ENCODE results near the gene LHFPL2.

The LHFPL2 gene

DNA sequence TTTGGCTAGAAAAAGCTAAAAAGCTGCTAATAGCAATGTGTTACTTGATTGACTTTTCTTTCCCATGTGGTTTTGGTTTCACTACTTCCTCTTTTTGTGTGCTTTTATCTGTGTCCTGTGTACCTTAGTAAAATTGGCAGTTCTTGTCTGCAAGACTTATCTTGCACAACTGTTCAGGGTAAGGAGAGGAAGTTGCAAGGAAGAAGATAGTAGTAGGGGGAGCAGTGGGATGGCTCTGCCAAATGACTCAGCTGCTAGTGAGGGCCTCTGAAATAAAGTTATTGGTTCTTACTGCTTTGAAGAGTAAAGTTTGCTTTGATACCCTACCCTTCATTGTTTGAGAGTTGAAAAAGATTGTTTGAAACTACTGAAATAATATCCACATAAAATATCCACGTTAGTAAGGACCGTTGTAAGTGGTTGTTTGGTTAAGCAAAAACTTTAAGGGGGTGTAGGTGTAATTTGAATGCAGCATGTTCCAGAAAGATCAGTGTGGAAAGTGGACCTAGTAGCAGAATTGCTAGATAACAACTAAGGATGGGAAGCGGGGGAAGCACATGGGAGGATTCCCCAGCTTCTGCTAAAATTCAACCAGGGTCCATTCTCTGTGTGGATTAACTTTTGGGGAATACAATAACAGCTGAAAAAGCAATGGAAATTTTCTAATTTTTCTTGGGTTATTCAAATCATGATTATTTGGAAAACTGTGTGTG, 164.6 kb downstream of the LHFPL2 start:
- Histone ChIP-seq H3K9ac (ENCODE audit: low read depth in 1 of 2, low read length in 2 of 2) (no peak overlapping the region), H3K4me1 (ENCODE audit: control insufficient read depth in 1 of 2, insufficient read depth in 2 of 2, low read length in 2 of 2) (no peaks in the 10 kb centered on the region), H3K4me3 (ENCODE audit: low read depth in 1 of 2, low read length in 2 of 2) (no peak overlapping the region), H3K27me3 (ENCODE audit: control insufficient read depth in 1 of 2, insufficient read depth in 2 of 2, low read length in 2 of 2) (no peaks in the 10 kb centered on the region), H3K9me3 (ENCODE audit: control insufficient read depth in 1 of 2, low read length in 2 of 2) (no peaks in the 10 kb centered on the region), H3K27ac (ENCODE audit: low read depth, low read length) (no peak overlapping the region), H3K36me3 (ENCODE audit: control insufficient read depth in 1 of 2, insufficient read depth in 2 of 2, low read length in 2 of 2) (peaks cover 18 to 26% of the 10 kb centered on the region in 2 donors)

DNA sequence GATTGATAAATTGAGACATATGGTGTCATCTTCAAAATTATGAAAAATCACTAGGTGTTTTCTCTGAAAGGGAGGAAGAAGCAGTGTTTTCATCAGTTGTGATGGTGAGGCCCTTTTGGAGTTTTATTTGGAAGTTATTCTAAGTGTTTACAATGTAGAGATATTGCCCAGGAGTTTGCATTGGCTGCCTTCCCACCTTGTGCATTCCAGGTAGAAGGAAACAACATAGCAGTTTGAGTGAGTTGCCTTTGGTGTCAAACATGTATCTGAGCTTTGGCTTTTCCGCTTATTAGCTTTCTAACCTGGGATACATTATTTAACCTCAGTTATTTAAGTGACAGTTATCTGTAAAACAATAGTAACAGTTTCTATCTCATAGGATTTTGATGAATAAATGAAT, 165.6 kb downstream of the LHFPL2 start:
- Histone ChIP-seq H3K4me1 (ENCODE audit: control insufficient read depth in 1 of 2, insufficient read depth in 2 of 2, low read length in 2 of 2) (no peaks in the 10 kb centered on the region), H3K36me3 (ENCODE audit: control insufficient read depth in 1 of 2, insufficient read depth in 2 of 2, low read length in 2 of 2) (peaks cover 9 to 17% of the 10 kb centered on the region in 2 donors), H3K27me3 (ENCODE audit: control insufficient read depth in 1 of 2, insufficient read depth in 2 of 2, low read length in 2 of 2) (no peaks in the 10 kb centered on the region), H3K9ac (ENCODE audit: low read depth in 1 of 2, low read length in 2 of 2) (no peak overlapping the region), H3K4me3 (ENCODE audit: low read depth in 1 of 2, low read length in 2 of 2) (no peak overlapping the region), H3K27ac (ENCODE audit: low read depth, low read length) (no peak overlapping the region), H3K9me3 (ENCODE audit: control insufficient read depth in 1 of 2, low read length in 2 of 2) (no peaks in the 10 kb centered on the region)

DNA sequence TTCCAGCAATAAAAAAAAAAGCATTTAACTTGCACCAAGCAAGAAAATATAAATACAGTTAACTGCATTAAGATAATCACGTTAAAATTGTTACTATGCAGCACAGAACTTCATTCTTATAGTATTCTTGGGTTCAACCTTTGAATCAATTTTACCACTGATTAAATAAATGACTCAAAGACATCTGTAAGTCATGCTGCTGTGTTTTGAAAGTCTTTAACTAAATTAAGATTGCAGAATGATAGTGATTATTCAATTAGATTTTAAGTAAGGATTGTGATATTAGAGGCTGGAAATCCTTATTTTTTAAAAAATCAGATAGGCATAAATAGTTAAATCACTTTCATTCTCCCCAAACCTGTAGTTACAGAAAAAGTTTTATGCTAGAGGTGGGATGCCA, 171.8 kb downstream of the LHFPL2 start:
- Histone ChIP-seq H3K4me3 (ENCODE audit: low read depth in 1 of 2, low read length in 2 of 2) (no peak overlapping the region), H3K9ac (ENCODE audit: low read depth in 1 of 2, low read length in 2 of 2) (no peak overlapping the region), H3K27ac (ENCODE audit: low read depth, low read length) (no peak overlapping the region), H3K36me3 (ENCODE audit: control insufficient read depth in 1 of 2, insufficient read depth in 2 of 2, low read length in 2 of 2) (no peaks in the 10 kb centered on the region), H3K27me3 (ENCODE audit: control insufficient read depth in 1 of 2, insufficient read depth in 2 of 2, low read length in 2 of 2) (no peaks in the 10 kb centered on the region), H3K9me3 (ENCODE audit: control insufficient read depth in 1 of 2, low read length in 2 of 2) (no peaks in the 10 kb centered on the region), H3K4me1 (ENCODE audit: control insufficient read depth in 1 of 2, insufficient read depth in 2 of 2, low read length in 2 of 2) (no peaks in the 10 kb centered on the region)

DNA sequence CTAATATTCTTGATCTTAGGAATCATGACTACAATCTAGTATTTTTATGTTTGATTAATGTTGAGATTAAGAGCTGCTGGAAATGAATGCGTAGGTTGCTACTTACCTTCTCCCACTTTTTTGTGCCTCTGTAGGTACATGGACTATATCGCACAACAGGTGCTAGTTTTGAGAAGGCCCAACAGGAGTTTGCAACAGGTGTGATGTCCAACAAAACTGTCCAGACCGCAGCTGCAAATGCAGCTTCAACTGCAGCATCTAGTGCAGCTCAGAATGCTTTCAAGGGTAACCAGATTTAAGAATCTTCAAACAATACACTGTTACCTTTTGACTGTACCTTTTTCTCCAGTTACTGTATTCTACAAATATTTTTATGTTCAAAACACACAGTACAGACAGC, 173.2 kb downstream of the LHFPL2 start:
- Histone ChIP-seq H3K4me1 (ENCODE audit: control insufficient read depth in 1 of 2, insufficient read depth in 2 of 2, low read length in 2 of 2) (no peaks in the 10 kb centered on the region), H3K9me3 (ENCODE audit: control insufficient read depth in 1 of 2, low read length in 2 of 2) (no peaks in the 10 kb centered on the region), H3K9ac (ENCODE audit: low read depth in 1 of 2, low read length in 2 of 2) (no peak overlapping the region), H3K27me3 (ENCODE audit: control insufficient read depth in 1 of 2, insufficient read depth in 2 of 2, low read length in 2 of 2) (no peaks in the 10 kb centered on the region), H3K36me3 (ENCODE audit: control insufficient read depth in 1 of 2, insufficient read depth in 2 of 2, low read length in 2 of 2) (no peaks in the 10 kb centered on the region), H3K4me3 (ENCODE audit: low read depth in 1 of 2, low read length in 2 of 2) (no peak overlapping the region), H3K27ac (ENCODE audit: low read depth, low read length) (no peak overlapping the region)

DNA sequence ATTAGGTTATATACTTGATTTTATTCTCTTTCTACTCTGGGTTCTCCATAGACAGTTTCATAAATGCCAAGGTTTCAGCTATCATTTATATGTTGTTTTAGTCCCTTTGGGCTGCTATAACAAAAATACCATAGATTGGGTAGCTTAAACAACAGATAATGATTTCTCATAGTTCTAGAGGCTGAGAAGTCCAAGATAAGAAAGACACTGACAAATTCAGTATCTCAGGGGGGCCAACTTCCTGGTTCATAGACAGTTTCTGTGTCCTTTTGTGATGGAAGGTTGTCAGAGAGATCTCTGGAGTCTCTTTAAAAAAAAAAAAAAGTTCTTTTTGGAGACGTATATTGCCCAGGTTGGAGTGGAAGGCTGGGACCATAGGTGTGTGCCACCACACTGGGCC, 174.8 kb downstream of the LHFPL2 start:
- Histone ChIP-seq H3K4me1 (ENCODE audit: control insufficient read depth in 1 of 2, insufficient read depth in 2 of 2, low read length in 2 of 2) (no peaks in the 10 kb centered on the region), H3K9ac (ENCODE audit: low read depth in 1 of 2, low read length in 2 of 2) (no peak overlapping the region), H3K4me3 (ENCODE audit: low read depth in 1 of 2, low read length in 2 of 2) (no peak overlapping the region)

DNA sequence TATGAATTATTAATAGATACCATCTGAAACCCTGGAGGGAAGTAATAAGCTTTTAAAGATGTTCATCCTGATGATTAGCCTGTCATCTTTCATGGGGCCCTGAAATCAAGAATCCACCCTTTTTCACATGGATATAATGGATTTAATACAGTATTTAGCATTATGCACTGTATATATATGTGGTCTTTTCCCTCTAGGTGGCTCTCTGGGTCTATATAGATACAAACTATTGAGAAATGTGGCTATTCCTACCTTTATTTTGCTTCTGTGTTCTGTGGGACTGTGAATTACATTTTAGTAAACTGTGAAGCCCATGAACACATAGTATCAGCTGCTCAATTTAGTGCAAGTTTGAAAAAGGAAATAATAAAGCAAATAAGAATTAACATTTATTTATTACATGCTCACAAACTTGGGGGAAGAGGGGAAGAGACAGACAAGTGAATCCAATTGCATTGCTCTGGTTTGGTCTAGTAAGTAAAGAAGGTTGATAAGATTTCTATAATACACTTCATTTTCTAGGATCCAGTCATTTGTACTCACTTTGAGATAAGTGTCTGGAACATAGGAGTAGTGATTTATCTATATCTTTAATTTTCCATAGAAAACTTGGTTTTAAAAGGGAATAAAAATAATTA, 176.0 kb downstream of the LHFPL2 start:
- Histone ChIP-seq H3K4me1 (ENCODE audit: control insufficient read depth in 1 of 2, insufficient read depth in 2 of 2, low read length in 2 of 2) (no peaks in the 10 kb centered on the region), H3K27ac (ENCODE audit: low read depth, low read length) (no peak overlapping the region), H3K9ac (ENCODE audit: low read depth in 1 of 2, low read length in 2 of 2) (no peak overlapping the region), H3K9me3 (ENCODE audit: control insufficient read depth in 1 of 2, low read length in 2 of 2) (no peaks in the 10 kb centered on the region), H3K4me3 (ENCODE audit: low read depth in 1 of 2, low read length in 2 of 2) (no peak overlapping the region), H3K36me3 (ENCODE audit: control insufficient read depth in 1 of 2, insufficient read depth in 2 of 2, low read length in 2 of 2) (no peaks in the 10 kb centered on the region), H3K27me3 (ENCODE audit: control insufficient read depth in 1 of 2, insufficient read depth in 2 of 2, low read length in 2 of 2) (no peaks in the 10 kb centered on the region)

More for the DNA sequence above, 174.8 kb downstream of the LHFPL2 start:
- Histone ChIP-seq H3K27ac (ENCODE audit: low read depth, low read length) (no peak overlapping the region), H3K9me3 (ENCODE audit: control insufficient read depth in 1 of 2, low read length in 2 of 2) (no peaks in the 10 kb centered on the region), H3K36me3 (ENCODE audit: control insufficient read depth in 1 of 2, insufficient read depth in 2 of 2, low read length in 2 of 2) (no peaks in the 10 kb centered on the region), H3K27me3 (ENCODE audit: control insufficient read depth in 1 of 2, insufficient read depth in 2 of 2, low read length in 2 of 2) (no peaks in the 10 kb centered on the region)

DNA sequence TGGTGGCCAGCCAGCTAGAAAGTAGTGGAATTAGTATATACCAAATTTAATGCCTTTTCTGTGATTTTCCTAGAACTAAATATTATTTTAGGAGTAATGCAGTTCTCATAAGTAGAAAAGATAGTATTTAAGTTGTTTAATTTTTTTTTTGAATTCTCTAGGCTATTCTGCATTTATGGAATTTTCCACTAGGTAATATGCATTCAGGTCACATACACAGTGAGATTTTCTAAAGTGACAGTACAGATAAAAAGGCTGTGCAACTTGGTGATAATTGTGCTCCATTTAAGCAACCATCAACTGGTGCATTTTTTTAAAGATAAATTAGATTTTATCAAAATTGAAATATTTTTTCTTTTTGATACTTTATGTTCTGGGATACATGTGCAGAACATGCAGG, 176.7 kb downstream of the LHFPL2 start:
- no peaks in the 10 kb centered on the region for H3K4me1 ChIP-seq (ENCODE audit: control insufficient read depth in 1 of 2, insufficient read depth in 2 of 2, low read length in 2 of 2)
- H3K9ac ChIP-seq (ENCODE audit: low read depth in 1 of 2, low read length in 2 of 2): no peak overlapping the region
- H3K27me3 ChIP-seq (ENCODE audit: control insufficient read depth in 1 of 2, insufficient read depth in 2 of 2, low read length in 2 of 2): no peaks in the 10 kb centered on the region
- no peaks in the 10 kb centered on the region for H3K9me3 ChIP-seq (ENCODE audit: control insufficient read depth in 1 of 2, low read length in 2 of 2)
- no peak overlapping the region for H3K4me3 ChIP-seq (ENCODE audit: low read depth in 1 of 2, low read length in 2 of 2)
- no peak overlapping the region for H3K27ac ChIP-seq (ENCODE audit: low read depth, low read length)
- H3K36me3 ChIP-seq (ENCODE audit: control insufficient read depth in 1 of 2, insufficient read depth in 2 of 2, low read length in 2 of 2): no peaks in the 10 kb centered on the region

DNA sequence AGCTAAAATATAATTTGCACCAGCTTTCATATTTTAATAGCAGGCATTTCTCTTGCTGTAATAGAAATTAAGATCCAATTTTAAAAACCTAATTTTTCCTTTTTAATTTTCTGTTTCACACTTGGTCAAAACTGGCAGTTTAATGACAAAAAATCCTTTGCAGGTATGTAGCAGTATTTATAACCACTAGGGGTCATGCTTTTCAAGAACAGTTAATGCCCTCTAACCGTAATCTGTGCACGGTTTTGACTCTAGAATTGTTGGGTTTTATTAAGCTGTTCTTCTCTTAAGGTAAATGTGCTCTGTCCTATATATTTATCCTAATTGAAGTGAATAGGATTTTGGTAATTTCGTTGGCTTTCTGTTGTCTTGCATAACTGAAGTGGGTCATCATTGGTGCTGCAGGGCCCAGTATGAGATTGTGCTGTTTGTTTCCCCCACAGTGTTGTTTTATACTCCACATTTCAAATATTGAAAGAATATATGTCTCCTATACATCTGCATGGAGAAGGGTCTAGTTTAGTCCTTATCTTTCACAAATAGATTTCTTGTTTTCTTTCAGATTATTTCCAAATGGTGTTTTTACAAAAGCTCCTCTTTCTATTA, 180.7 kb downstream of the LHFPL2 start:
- H3K4me1 ChIP-seq (ENCODE audit: control insufficient read depth in 1 of 2, insufficient read depth in 2 of 2, low read length in 2 of 2): no peaks in the 10 kb centered on the region
- H3K4me3 ChIP-seq (ENCODE audit: low read depth in 1 of 2, low read length in 2 of 2): no peak overlapping the region
- no peaks in the 10 kb centered on the region for H3K27me3 ChIP-seq (ENCODE audit: control insufficient read depth in 1 of 2, insufficient read depth in 2 of 2, low read length in 2 of 2)
- peaks cover 0 to 5% of the 10 kb centered on the region in 2 donors for H3K36me3 ChIP-seq (ENCODE audit: control insufficient read depth in 1 of 2, insufficient read depth in 2 of 2, low read length in 2 of 2)
- H3K9ac ChIP-seq (ENCODE audit: low read depth in 1 of 2, low read length in 2 of 2): no peak overlapping the region
- no peak overlapping the region for H3K27ac ChIP-seq (ENCODE audit: low read depth, low read length)
- no peaks in the 10 kb centered on the region for H3K9me3 ChIP-seq (ENCODE audit: control insufficient read depth in 1 of 2, low read length in 2 of 2)

DNA sequence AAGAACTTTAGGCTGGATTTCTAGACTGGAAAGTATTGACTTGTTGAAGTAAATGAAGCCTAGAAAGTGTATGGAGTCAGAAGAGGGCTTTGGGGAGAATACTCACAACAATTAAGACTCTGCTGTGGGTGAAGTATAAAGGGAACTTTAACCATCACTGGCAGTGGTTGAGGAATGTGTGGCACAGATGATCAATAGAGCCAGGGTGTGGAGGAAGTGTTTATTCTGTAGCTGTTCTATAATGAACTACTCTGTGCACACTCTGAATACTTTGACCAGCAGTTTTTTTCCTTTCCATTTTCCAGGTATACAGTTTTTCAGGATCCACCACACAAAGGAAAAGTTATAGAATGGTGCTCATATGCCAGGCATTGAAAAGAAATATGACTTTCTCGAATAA, 181.4 kb downstream of the LHFPL2 start:
- no peak overlapping the region for H3K9ac ChIP-seq (ENCODE audit: low read depth in 1 of 2, low read length in 2 of 2)
- H3K4me3 ChIP-seq (ENCODE audit: low read depth in 1 of 2, low read length in 2 of 2): no peak overlapping the region
- H3K9me3 ChIP-seq (ENCODE audit: control insufficient read depth in 1 of 2, low read length in 2 of 2): no peaks in the 10 kb centered on the region
- H3K36me3 ChIP-seq (ENCODE audit: control insufficient read depth in 1 of 2, insufficient read depth in 2 of 2, low read length in 2 of 2): peaks cover 0 to 5% of the 10 kb centered on the region in 2 donors
- H3K4me1 ChIP-seq (ENCODE audit: control insufficient read depth in 1 of 2, insufficient read depth in 2 of 2, low read length in 2 of 2): no peaks in the 10 kb centered on the region
- no peak overlapping the region for H3K27ac ChIP-seq (ENCODE audit: low read depth, low read length)
- no peaks in the 10 kb centered on the region for H3K27me3 ChIP-seq (ENCODE audit: control insufficient read depth in 1 of 2, insufficient read depth in 2 of 2, low read length in 2 of 2)

DNA sequence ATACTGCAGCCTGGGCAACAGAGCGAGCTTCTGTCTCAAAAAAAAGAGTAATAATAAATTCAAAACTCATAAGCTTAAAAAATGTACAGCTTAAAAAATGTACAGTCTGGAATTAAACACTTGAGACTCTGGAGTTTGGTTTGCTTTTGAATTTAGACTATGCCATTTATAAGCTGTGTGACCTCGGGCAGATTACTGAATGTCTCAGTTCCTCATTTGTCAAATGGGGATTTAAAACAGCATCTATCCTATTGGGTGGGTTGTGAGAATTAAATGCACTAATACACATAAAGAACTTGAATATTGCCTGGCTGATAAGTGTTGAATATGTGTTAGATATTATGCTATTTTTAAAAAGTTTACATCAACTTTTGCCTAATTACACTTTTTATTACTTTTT, 189.7 kb downstream of the LHFPL2 start:
- Histone ChIP-seq H3K36me3 (ENCODE audit: control insufficient read depth in 1 of 2, insufficient read depth in 2 of 2, low read length in 2 of 2) (peaks cover 0 to 3% of the 10 kb centered on the region in 2 donors), H3K9me3 (ENCODE audit: control insufficient read depth in 1 of 2, low read length in 2 of 2) (no peaks in the 10 kb centered on the region), H3K27ac (ENCODE audit: low read depth, low read length) (no peak overlapping the region), H3K27me3 (ENCODE audit: control insufficient read depth in 1 of 2, insufficient read depth in 2 of 2, low read length in 2 of 2) (no peaks in the 10 kb centered on the region), H3K4me3 (ENCODE audit: low read depth in 1 of 2, low read length in 2 of 2) (no peak overlapping the region), H3K4me1 (ENCODE audit: control insufficient read depth in 1 of 2, insufficient read depth in 2 of 2, low read length in 2 of 2) (no peaks in the 10 kb centered on the region), H3K9ac (ENCODE audit: low read depth in 1 of 2, low read length in 2 of 2) (no peak overlapping the region)
